ENCODE measurements around the gene UNC50.
"Not testable (repeated sequence)": the region's sequence is repeated elsewhere in the genome, so short reads cannot be mapped to it uniquely, and the experiment has no call there.

UNC50 gene

GRCh38 chr2:98576666-98577312 lies 31.6 kb upstream of the UNC50 start:
- no peak for DNase-seq (ENCODE audit: low read depth)

DNA sequence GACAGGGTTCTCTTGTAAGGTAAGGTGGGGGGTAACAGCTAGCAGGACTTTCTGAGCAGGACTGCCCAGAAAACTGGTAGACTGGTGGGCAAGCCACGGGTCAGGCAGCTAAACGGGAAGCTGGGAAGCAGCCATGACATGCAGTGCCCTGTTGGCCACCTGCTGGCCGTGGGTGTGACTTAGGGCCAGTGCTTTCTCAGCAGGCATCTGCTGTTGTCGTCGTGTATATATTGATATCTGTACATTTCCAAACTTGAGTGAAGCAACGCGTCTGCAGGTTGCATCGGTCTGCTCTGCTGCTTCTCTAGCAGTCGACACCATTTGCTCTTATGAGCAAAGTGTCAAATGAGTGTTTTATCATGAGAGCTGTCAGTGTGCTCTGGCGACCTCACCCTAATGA lies 31.1 kb upstream of the UNC50 start:
- no peak for DNase-seq (ENCODE audit: low read depth)

DNA sequence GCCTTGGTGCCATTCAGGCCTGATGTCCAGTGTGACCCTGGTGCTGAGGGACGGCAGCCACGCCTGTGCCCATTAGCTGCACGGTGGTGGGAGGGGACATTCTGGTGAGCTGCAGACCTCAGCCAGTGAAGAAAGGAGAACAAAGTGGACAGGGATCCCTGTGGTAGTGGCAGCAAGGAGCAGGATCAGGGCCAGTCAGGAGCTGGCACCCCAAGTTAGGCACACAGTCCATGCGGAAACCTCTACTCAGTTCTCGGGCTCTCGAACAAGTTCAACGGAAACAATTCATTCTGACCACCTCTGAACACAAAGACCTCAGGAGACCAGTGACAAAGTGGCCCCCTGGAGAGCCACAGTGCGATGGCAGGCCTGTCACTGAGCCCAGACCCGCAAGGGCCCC lies 30.2 kb upstream of the UNC50 start:
- DNase-seq (ENCODE audit: low read depth): no peak

DNA sequence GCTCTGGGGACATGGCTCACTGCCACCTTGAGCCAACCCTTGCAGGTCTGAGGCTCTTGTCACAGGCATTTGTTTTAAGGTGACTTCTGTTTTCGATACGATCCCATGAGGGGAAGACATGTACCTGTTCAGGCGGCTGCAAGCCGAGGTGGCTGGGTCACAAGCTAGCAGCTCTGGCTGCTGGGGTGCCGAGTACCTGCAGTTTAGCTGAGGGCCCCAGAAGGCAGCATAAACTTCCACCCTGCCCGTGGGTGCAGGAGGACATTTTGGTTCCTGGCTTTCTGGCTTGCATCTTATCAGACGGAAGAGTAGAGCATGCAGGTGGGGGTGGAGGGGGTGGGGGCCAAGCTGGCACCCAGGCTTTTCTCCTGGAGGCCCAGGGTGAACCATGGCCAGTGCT lies 28.5 kb upstream of the UNC50 start:
- DNase-seq (ENCODE audit: low read depth): no peak

DNA sequence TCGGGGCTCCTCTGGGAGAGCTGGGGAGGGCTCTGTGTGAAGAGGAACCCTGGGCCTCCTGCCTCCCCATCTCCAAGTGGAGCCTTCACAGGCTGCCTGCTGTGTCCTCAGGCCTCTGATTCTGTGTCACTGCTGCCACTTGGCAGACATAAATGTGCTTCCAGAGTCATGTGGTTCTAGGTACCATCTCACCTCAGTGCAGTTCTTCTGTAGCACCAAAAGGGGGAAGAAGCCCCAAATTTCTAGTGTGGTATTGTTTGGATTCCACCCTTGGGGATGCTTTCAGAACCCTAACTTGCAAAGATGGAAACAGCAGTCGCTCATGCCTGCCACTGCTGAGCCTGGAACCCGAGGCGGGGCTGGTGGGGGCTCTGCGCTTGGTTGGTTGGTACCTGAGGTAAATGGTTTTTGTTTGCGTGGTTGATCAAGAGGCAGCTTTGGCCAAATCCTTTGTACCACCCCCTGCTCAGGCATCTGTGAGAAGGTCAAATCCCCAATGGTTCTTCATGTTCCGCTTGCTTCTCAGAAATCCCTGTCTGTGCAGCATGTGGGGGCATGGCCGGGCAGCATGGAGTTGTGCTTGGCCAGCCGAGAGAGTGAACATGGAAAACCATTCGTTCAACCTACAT lies 27.6 kb upstream of the UNC50 start:
- DNase-seq (ENCODE audit: low read depth): no peak

GRCh38 chr2:98582523-98582922 lies 25.9 kb upstream of the UNC50 start:
- no peak for DNase-seq (ENCODE audit: low read depth)

DNA sequence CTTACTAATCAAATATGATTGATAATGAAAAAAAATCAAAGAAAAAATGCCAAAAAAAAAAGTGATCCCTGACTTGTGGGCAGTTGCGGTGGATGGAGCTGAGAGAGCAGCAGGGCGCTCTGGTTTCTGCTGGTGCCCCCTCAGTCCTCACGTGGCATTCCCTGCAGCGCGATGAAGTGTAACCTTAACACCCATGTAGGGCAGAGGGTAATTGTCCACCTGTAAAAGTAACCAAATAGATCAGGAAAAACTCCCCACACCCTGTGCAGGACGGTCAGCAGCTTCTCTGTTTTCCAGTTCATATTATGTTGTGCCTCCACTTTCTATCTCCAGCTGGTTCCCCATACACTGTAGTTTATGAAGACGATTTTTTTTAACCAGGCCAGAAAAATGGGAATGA lies 25.1 kb upstream of the UNC50 start:
- no peak for DNase-seq (ENCODE audit: low read depth)

GRCh38 chr2:98583816-98584618 lies 24.4 kb upstream of the UNC50 start:
- DNase-seq (ENCODE audit: low read depth): no peak

GRCh38 chr2:98585386-98585785 lies 23.0 kb upstream of the UNC50 start:
- DNase-seq (ENCODE audit: low read depth): no peak

DNA sequence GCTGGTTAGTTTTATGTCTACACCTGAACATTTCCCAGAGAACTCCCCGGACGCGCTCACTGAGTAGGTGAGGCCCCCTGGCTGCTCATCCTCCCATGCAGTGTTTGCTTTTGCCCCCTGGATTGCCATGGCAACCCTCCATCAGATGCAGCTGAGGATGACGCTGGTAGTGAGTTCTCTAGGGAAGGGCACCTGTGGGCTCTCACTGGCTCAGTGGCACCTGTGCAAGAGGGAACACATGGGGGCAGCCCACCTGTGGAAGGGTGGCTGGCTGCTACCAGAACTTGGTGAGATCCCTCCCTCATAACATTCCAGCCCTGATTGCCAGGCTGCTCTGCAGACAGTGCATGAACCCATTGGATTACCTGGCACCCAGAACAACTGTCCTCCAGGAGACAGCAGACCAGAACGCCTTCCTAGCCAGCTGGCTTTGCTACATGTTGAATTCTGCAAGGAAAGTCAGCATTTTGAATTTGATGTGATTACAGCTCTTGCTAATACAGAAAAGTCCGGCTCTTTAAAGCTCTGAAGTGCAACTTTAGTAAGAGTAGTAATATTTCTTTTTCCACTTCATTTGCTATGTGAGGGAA lies 21.7 kb upstream of the UNC50 start:
- DNase-seq (ENCODE audit: low read depth): no peak

DNA sequence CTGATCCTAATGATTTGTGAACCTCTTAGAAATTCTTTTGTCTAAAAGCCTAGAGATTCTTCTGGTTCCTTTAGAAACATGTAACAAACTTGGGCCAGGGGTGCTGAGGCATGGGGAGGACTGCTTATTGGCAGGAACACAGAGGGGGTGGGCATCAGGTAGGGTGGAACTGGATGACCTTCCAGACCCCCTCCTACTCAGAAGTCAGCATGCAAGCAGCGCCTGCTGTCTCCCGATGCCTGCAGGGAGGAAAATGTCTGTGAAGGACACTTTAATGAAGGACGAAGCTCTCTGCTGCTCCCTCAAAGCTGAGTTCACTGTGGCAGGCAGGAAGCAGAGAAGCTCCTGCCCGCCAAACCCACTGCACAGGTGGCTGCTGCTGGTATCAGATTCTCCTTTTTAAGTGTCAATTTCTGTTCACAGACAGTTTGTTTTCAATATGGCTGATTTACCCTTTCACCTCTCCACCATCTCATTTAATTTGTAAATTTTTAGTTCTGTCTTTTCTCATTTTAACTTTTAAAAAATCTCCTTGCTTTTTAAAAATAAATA lies 19.4 kb upstream of the UNC50 start:
- no peak for DNase-seq (ENCODE audit: low read depth)

GRCh38 chr2:98589489-98589888 lies 18.9 kb upstream of the UNC50 start:
- no peak for DNase-seq (ENCODE audit: low read depth)

GRCh38 chr2:98592565-98592964 lies 15.8 kb upstream of the UNC50 start:
- DNase-seq (ENCODE audit: low read depth): no peak

DNA sequence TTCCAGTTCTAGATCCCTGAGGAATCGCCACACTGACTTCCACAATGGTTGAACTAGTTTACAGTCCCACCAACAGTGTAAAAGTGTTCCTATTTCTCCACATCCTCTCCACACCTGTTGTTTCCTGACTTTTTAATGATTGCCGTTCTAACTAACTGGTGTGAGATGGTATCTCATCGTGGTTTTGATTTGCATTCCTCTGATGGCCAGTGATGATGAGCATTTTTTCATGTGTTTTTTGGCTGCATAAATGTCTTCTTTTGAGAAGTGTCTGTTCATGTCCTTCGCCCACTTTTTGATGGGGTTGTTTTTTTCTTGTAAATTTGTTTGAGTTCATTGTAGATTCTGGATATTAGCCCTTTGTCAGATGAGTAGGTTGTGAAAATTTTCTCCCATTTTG lies 13.7 kb upstream of the UNC50 start:
- not testable (repeated sequence) for DNase-seq (ENCODE audit: low read depth)

GRCh38 chr2:98598781-98599428 lies 9.5 kb upstream of the UNC50 start:
- no peak for DNase-seq (ENCODE audit: low read depth)

GRCh38 chr2:98601532-98602132 lies 6.8 kb upstream of the UNC50 start:
- no peak for DNase-seq (ENCODE audit: low read depth)

- DNase-seq (ENCODE audit: low read depth): no peak
Measured at GRCh38 chr2:98604547-98604946, 3.8 kb upstream of the UNC50 start.

DNA sequence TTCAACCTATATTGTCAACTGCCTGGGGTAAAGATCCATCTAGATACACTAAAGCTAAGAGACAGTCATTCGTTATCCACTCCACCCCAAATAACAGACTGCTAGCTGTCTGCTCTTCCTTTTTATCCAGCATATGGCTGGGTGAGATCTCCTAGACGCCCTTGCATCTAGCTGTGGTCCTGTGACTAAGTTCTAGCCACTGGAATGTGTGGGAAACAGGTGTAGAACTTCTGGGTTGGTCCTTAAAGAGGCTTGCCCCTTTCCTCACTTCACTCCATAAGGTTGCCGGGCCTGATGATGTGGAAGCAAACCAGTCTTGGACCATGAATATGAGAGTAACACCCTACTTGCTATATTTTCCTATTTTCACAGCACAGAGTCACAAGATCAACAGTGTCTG lies 3.3 kb upstream of the UNC50 start:
- no peak for DNase-seq (ENCODE audit: low read depth)

- no peak for DNase-seq (ENCODE audit: low read depth)
Measured at GRCh38 chr2:98606431-98606830, 2.0 kb upstream of the UNC50 start.

DNA sequence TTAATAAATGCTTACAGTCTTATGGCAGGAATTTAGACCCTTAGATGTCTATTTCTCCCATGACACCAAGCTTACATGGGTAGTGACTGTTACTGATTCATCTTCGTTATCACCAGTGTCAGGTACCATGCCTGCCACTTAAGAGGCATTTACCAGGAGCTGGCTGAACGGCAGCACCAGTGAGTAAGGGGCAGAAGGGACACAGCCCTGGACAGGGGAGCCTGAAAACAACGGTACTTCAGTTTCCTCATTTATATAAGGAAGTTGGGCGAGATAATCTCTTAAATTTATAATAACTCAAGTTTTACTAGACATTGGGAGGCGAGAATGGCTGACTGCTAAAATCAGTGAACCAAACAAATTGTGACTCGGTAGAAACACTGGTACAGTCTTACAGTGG lies 1.3 kb upstream of the UNC50 start:
- DNase-seq (ENCODE audit: low read depth): no peak

DNA sequence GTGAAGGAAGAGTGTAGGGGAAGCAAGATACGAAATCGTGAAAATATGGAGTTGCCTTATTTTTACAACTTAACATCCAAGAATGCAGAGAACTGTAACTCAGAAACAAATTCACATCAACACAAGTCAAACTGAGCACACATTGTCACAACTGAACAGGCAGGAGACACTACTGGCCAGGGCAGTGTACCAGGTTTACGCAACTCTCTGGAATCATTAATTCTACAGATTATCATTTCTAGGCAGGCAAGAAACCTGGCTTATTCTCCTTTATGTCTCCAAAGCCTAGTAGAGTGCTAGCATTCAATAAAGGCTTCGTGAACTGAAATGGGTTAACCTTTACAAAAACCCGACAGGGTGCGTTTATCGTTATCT lies 661 bp upstream of the UNC50 start:
- no peak for DNase-seq (ENCODE audit: low read depth)

Data from stimulated activated CD4-positive, alpha-beta T cell treated with anti-CD3 and anti-CD28 coated beads, Interleukin-2, amount 100 ng/mL, for 4 hours (primary cell).